GM18526 (cell line): ENCODE measurements around the gene BARX2.

Experiments
- POLR2A ChIP-seq: IDR thresholded peaks from 3 replicates; pipeline ENCODE4 v1.6.1; 2011; ENCODE audit not compliant: insufficient read length; ENCODE audit errors: extremely low read depth

Gene BARX2

DNA sequence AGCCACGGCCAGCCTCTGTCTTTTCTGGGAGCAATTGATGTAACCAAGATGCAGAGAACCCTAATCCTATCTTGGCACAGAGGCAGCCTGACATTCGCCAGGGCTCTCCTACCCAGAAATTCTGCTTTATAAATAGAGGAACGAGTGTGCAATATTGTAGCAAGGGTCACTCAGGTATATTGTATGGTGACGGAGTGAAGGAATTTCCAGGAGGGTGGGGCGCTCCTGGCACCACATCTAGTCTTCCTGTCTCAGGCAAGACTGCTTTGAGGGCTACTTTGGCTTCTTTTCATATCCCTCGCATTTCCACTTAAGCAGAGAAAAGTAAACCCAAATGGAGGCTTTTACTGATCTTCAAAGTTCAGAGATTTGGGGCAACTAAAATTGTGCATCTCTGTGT lies 114.4 kb downstream of the BARX2 start:
- TF ChIP-seq POLR2A, result no peak

DNA sequence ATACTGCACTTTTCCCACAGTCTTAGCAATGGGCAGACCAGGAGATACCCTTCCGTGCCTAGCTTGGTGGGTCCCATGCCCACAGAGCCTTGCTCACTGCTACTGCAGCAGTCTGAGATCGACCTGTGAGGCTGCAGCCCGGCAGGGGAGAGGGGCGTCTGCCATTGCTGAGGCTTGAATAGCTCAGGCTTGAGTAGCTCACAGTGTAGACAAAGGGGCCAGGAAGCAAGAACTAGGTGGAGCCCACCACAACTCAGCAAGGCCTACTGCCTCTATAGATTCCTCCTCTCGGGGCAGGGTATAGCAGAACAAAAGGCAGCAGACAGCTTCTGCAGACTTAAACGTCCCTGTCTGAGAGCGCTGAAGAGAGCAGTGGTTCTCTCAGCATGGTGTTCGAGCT lies 118.1 kb downstream of the BARX2 start:
- TF ChIP-seq POLR2A, result no peak
